NB4 (cell line): Measurements from ENCODE around the gene HDAC4.
A peak's percentile ranks its signal among the peaks of the same experiment; 100 is the strongest.

Experiments
- DNase-seq: peaks from one replicate; pipeline ENCODE4 v3.0.0; 2010; ENCODE audit warnings: low read depth
- H3K4me3 ChIP-seq: one replicate; pipeline ENCODE4 v1.5.1; 2011; ENCODE audit warnings: mild to moderate bottlenecking, low read depth, low read length, moderate library complexity
- MYC ChIP-seq: IDR thresholded peaks from 2 replicates; pipeline ENCODE4 v1.6.1; 2011; ENCODE audit warnings: low read depth, low read length
- POLR2A ChIP-seq: IDR thresholded peaks from 2 replicates; pipeline ENCODE4 v1.6.1; 2011; ENCODE audit warnings: mild to moderate bottlenecking; ENCODE audit not compliant: insufficient read length; ENCODE audit errors: extremely low read depth
- TF ChIP-seq, protein P1 (sequence below): IDR thresholded peaks from 2 replicates; pipeline ENCODE4 v1.6.1; 2011; ENCODE audit warnings: low read depth, low read length
- TF ChIP-seq, protein P2 (sequence below): IDR thresholded peaks from one replicate; pipeline ENCODE4 v1.5.1; 2012; ENCODE audit warnings: low read depth, low read length

The HDAC4 gene

DNA sequence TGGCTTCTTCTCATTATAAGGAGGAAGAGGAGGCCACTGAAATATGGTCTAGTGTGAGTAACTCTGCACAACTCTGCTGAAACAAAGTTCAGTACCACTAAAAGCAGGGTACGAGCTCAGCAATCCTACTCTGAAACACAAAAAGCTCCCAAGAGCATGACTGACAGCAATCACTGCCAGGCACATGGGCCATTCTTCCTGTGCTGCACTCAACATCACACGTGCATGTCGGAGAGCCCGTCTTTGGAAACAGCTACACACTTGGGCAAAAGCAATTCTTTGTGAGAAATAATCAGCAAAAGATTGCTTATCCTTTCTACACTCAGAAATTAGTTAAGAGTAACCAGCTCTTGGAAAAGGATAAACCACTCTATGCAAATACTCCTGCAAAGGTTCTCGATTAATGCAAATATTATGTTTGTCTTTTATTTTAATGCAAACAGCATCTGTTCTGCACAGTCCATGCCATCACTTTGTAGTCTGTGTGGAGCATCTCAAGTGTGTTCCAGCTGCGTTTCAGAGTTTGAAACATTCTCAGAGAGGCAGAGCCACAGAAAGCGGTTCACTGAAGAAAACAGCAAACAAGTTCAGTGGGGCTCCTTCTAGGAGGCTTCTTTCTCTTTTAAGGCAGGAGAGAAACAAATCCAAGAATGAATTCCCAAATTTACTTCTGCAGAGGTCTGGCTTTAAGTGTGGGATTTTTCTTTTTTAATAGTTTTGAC is 145.0 kb downstream of the HDAC4 start:
- H3K4me3 ChIP-seq = no peak overlapping the region
- no peak for TF ChIP-seq POLR2A
- TF ChIP-seq, protein P1, sequence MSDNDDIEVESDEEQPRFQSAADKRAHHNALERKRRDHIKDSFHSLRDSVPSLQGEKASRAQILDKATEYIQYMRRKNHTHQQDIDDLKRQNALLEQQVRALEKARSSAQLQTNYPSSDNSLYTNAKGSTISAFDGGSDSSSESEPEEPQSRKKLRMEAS = no peak
- TF ChIP-seq, protein P2, sequence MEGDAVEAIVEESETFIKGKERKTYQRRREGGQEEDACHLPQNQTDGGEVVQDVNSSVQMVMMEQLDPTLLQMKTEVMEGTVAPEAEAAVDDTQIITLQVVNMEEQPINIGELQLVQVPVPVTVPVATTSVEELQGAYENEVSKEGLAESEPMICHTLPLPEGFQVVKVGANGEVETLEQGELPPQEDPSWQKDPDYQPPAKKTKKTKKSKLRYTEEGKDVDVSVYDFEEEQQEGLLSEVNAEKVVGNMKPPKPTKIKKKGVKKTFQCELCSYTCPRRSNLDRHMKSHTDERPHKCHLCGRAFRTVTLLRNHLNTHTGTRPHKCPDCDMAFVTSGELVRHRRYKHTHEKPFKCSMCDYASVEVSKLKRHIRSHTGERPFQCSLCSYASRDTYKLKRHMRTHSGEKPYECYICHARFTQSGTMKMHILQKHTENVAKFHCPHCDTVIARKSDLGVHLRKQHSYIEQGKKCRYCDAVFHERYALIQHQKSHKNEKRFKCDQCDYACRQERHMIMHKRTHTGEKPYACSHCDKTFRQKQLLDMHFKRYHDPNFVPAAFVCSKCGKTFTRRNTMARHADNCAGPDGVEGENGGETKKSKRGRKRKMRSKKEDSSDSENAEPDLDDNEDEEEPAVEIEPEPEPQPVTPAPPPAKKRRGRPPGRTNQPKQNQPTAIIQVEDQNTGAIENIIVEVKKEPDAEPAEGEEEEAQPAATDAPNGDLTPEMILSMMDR = no peak
- TF ChIP-seq MYC = no peak
- no peak for DNase-seq

DNA sequence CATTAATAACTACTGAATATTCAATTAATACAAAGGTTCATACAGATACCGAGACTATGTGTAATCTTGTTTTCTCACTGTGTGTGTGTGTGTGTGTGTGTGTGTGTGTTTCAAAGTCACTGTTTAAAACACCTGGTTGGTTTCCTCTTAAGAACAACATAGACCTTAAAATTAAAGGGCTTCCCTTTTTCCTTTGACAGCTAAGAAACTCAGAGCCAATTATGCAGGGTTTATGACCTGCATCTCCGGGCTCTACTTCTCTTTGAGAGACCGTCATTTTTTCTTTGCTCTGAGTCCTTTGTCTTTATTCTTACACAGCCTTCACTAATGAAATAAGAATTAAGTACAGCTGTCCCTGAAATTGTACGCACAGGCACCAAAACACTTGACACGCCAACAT is 145.6 kb downstream of the HDAC4 start:
- no peak for TF ChIP-seq MYC
- TF ChIP-seq, protein P2 = no peak
- TF ChIP-seq, protein P1 = no peak
- no peak for TF ChIP-seq POLR2A
- no peak for DNase-seq

DNA sequence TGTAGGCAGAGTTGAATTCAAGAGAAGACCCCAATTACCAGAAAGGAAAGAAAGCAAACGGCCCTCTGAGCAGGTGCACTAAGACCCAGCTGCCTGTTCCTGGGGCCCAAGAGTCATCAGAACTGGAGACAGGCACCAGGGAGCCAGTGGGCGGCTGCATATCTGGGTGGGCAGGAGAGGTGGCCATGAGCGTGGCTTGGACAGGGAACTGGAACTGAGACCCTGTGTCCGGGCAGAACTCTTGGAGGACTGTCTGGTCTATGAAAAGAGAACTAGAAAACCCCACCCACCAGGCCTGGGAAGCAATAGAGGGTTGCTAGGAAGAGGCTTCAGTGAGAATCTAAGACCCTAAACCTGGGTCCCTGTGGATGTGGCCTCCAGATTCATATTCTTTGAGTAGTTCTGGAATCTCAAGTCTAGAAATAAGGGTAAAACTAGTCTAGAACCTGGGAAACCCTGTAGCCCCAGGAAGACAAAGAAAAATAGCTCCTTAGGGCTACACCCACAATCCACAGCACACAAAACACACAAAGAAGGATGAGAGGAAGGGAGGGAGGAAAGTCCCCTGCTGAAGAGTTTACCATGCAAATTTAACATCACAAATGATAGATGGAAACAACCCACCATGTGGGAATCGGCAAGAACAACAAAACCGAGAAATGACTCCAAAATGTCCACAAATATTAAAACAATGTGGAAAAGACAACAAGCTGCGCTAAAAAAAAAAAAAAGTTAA is 147.0 kb downstream of the HDAC4 start:
- H3K4me3 ChIP-seq = no peak overlapping the region
- no peak for DNase-seq
- TF ChIP-seq, protein P2 = no peak
- TF ChIP-seq POLR2A (no peak), MYC (no peak)
- TF ChIP-seq, protein P1 = no peak

More for the DNA sequence above, 145.6 kb downstream of the HDAC4 start:
- no peak overlapping the region for H3K4me3 ChIP-seq

DNA sequence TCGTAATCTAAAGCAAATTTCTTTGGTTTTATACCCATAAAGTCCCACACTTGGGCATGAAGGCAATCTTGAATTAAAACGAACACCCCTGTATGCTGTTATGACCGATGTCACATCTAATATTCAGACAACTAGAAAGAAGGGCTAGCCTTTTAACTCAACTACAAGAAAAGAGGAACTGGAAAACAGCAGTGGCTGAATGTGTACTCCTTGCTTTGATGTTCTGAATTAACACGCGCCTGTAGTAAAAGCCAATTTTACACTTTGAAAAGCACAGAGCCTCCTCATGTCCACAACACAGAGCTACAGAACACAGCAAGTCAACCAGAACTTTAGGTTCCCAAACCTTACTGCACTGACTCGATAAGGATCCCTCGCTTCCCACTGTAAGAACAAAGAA is 147.6 kb downstream of the HDAC4 start:
- peak overlapping the region; percentile 29 for H3K4me3 ChIP-seq
- TF ChIP-seq MYC (peak; percentile 64; the same call in 1 of the 2 replicates), POLR2A (no peak)
- TF ChIP-seq, protein P1 = peak; percentile 75
- TF ChIP-seq, protein P2 = no peak
- peak; percentile 78 for DNase-seq

DNA sequence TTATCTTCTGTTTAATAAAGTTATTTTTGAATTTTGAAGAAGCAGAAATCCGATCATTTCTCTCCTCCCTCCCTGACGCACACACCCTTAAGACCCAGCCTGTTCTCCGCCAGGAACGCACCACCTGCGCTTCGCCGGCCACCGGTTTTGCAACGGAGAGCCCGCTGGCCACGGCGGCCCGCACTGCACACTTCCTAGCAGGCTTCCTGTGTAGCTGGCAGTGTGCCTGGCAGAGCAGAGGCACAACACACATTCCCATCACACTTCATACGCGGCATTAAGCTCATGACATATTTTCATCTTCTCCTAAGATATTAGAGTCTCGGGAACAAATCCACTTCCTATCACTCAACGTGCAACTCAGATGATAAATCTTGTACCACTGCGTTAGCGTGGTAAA is 148.0 kb downstream of the HDAC4 start:
- no peak for TF ChIP-seq POLR2A
- no peak for TF ChIP-seq MYC
- TF ChIP-seq, protein P2 = no peak
- TF ChIP-seq, protein P1 = peak; percentile 52
- H3K4me3 ChIP-seq = peak overlapping the region; percentile 29
- peak; percentile 72 for DNase-seq
